ENCODE data around the gene CCBE1. TPM values are rescaled to one million over a fixed set of nuclear protein-coding genes. Genes with fewer than 3 reads are reported as not detected.

The CCBE1 gene
- total RNA-seq, 2 donors from 2014 or later: not detected

GRCh38 chr18:59627414-59627813 is 69.8 kb downstream of the CCBE1 start:
- Mint-ChIP-seq H3K27me3 (peaks cover 0 to 9% of the 10 kb centered on the region in 2 donors), H3K27ac (no peak overlapping the region), H3K4me3 (no peak overlapping the region), H3K36me3 (no peaks in the 10 kb centered on the region), H3K4me1 (ENCODE audit: low read depth in 2 of 2) (no peaks in the 10 kb centered on the region), H3K9me3 (peaks cover 3% of the 10 kb centered on the region)
- DNase-seq (ENCODE audit: low spot score): no peak
- no peak for ATAC-seq

GRCh38 chr18:59624369-59624765 is 72.9 kb downstream of the CCBE1 start:
- no peak for DNase-seq (ENCODE audit: low spot score)
- Mint-ChIP-seq H3K27ac (no peak overlapping the region), H3K9me3 (no peaks in the 10 kb centered on the region), H3K36me3 (no peaks in the 10 kb centered on the region), H3K4me3 (no peak overlapping the region), H3K4me1 (ENCODE audit: low read depth in 2 of 2) (no peaks in the 10 kb centered on the region), H3K27me3 (peaks cover 0 to 18% of the 10 kb centered on the region in 2 donors)
- no peak for ATAC-seq

- H3K4me1 Mint-ChIP-seq (ENCODE audit: low read depth in 2 of 2): no peaks in the 10 kb centered on the region
- H3K27me3 Mint-ChIP-seq: peaks cover 0 to 12% of the 10 kb centered on the region in 2 donors
- H3K9me3 Mint-ChIP-seq: no peaks in the 10 kb centered on the region
- no peak for DNase-seq (ENCODE audit: low spot score)
- no peaks in the 10 kb centered on the region for H3K36me3 Mint-ChIP-seq
- ATAC-seq: no peak
- no peak overlapping the region for H3K27ac Mint-ChIP-seq
- H3K4me3 Mint-ChIP-seq: no peak overlapping the region
These were observed 73.5 kb downstream of the CCBE1 start for GRCh38 chr18:59623456-59624368.

GRCh38 chr18:59621027-59621426 is 76.2 kb downstream of the CCBE1 start:
- no peak overlapping the region for H3K4me3 Mint-ChIP-seq
- H3K9me3 Mint-ChIP-seq: no peaks in the 10 kb centered on the region
- peaks cover 0 to 12% of the 10 kb centered on the region in 2 donors for H3K27me3 Mint-ChIP-seq
- DNase-seq (ENCODE audit: low spot score): no peak
- H3K36me3 Mint-ChIP-seq: no peaks in the 10 kb centered on the region
- H3K4me1 Mint-ChIP-seq (ENCODE audit: low read depth in 2 of 2): no peaks in the 10 kb centered on the region
- no peak overlapping the region for H3K27ac Mint-ChIP-seq
- no peak for ATAC-seq

- ATAC-seq (no peak), DNase-seq (ENCODE audit: low spot score) (no peak)
- H3K27me3 Mint-ChIP-seq: peaks cover 0 to 12% of the 10 kb centered on the region in 2 donors
- no peak overlapping the region for H3K4me3 Mint-ChIP-seq
- no peaks in the 10 kb centered on the region for H3K4me1 Mint-ChIP-seq (ENCODE audit: low read depth in 2 of 2)
- H3K36me3 Mint-ChIP-seq: no peaks in the 10 kb centered on the region
- no peaks in the 10 kb centered on the region for H3K9me3 Mint-ChIP-seq
- no peak overlapping the region for H3K27ac Mint-ChIP-seq
These were observed 76.8 kb downstream of the CCBE1 start for GRCh38 chr18:59620381-59620780.

GRCh38 chr18:59619816-59620215 is 77.4 kb downstream of the CCBE1 start:
- Mint-ChIP-seq H3K36me3 (no peaks in the 10 kb centered on the region), H3K27ac (no peak overlapping the region), H3K4me3 (no peak overlapping the region), H3K9me3 (peaks cover 5% of the 10 kb centered on the region), H3K27me3 (peaks cover 0 to 12% of the 10 kb centered on the region in 2 donors), H3K4me1 (ENCODE audit: low read depth in 2 of 2) (no peaks in the 10 kb centered on the region)
- DNase-seq (ENCODE audit: low spot score) (no peak), ATAC-seq (no peak)

- no peak overlapping the region for H3K27ac Mint-ChIP-seq
- no peak for ATAC-seq
- H3K9me3 Mint-ChIP-seq: peaks cover 5% of the 10 kb centered on the region
- H3K36me3 Mint-ChIP-seq: no peaks in the 10 kb centered on the region
- H3K4me3 Mint-ChIP-seq: no peak overlapping the region
- peaks cover 0 to 12% of the 10 kb centered on the region in 2 donors for H3K27me3 Mint-ChIP-seq
- no peak for DNase-seq (ENCODE audit: low spot score)
- no peaks in the 10 kb centered on the region for H3K4me1 Mint-ChIP-seq (ENCODE audit: low read depth in 2 of 2)
These were observed 79.7 kb downstream of the CCBE1 start for GRCh38 chr18:59617468-59617932.

- Mint-ChIP-seq H3K27me3 (peaks cover 0 to 7% of the 10 kb centered on the region in 2 donors), H3K4me1 (ENCODE audit: low read depth in 2 of 2) (no peaks in the 10 kb centered on the region), H3K27ac (no peak overlapping the region), H3K9me3 (peaks cover 5% of the 10 kb centered on the region), H3K4me3 (no peak overlapping the region), H3K36me3 (no peaks in the 10 kb centered on the region)
- ATAC-seq (no peak), DNase-seq (ENCODE audit: low spot score) (no peak)
These were observed 80.7 kb downstream of the CCBE1 start for GRCh38 chr18:59616501-59616900.

GRCh38 chr18:59613903-59614302 is 83.3 kb downstream of the CCBE1 start:
- Mint-ChIP-seq H3K27me3 (peaks cover 0 to 5% of the 10 kb centered on the region in 2 donors), H3K36me3 (no peaks in the 10 kb centered on the region), H3K4me1 (ENCODE audit: low read depth in 2 of 2) (no peaks in the 10 kb centered on the region), H3K27ac (no peak overlapping the region), H3K9me3 (peaks cover 11% of the 10 kb centered on the region), H3K4me3 (no peak overlapping the region)
- DNase-seq (ENCODE audit: low spot score): no peak
- no peak for ATAC-seq

GRCh38 chr18:59612381-59612780 is 84.8 kb downstream of the CCBE1 start:
- H3K27me3 Mint-ChIP-seq: peaks cover 0 to 7% of the 10 kb centered on the region in 2 donors
- no peaks in the 10 kb centered on the region for H3K4me1 Mint-ChIP-seq (ENCODE audit: low read depth in 2 of 2)
- peaks cover 11% of the 10 kb centered on the region for H3K9me3 Mint-ChIP-seq
- H3K27ac Mint-ChIP-seq: no peak overlapping the region
- DNase-seq (ENCODE audit: low spot score) (no peak), ATAC-seq (no peak)
- no peak overlapping the region for H3K4me3 Mint-ChIP-seq
- no peaks in the 10 kb centered on the region for H3K36me3 Mint-ChIP-seq

- no peaks in the 10 kb centered on the region for H3K36me3 Mint-ChIP-seq
- no peak overlapping the region for H3K27ac Mint-ChIP-seq
- H3K4me3 Mint-ChIP-seq: no peak overlapping the region
- DNase-seq (ENCODE audit: low spot score) (no peak), ATAC-seq (no peak)
- H3K4me1 Mint-ChIP-seq (ENCODE audit: low read depth in 2 of 2): no peaks in the 10 kb centered on the region
- H3K9me3 Mint-ChIP-seq: peaks cover 11% of the 10 kb centered on the region
- H3K27me3 Mint-ChIP-seq: peaks cover 0 to 7% of the 10 kb centered on the region in 2 donors
These were observed 86.6 kb downstream of the CCBE1 start for GRCh38 chr18:59610546-59611140.

- H3K4me1 Mint-ChIP-seq (ENCODE audit: low read depth in 2 of 2): no peaks in the 10 kb centered on the region
- ATAC-seq: no peak
- no peak for DNase-seq (ENCODE audit: low spot score)
- H3K9me3 Mint-ChIP-seq: peaks cover 6% of the 10 kb centered on the region
- no peaks in the 10 kb centered on the region for H3K36me3 Mint-ChIP-seq
- peaks cover 0 to 7% of the 10 kb centered on the region in 2 donors for H3K27me3 Mint-ChIP-seq
- H3K27ac Mint-ChIP-seq: no peak overlapping the region
- H3K4me3 Mint-ChIP-seq: no peak overlapping the region
These were observed 87.6 kb downstream of the CCBE1 start for GRCh38 chr18:59609654-59610053.

GRCh38 chr18:59607471-59607870 is 89.8 kb downstream of the CCBE1 start:
- Mint-ChIP-seq H3K27ac (no peak overlapping the region), H3K36me3 (no peaks in the 10 kb centered on the region), H3K9me3 (peaks cover 6% of the 10 kb centered on the region), H3K4me3 (no peak overlapping the region), H3K4me1 (ENCODE audit: low read depth in 2 of 2) (no peaks in the 10 kb centered on the region), H3K27me3 (peaks cover 0 to 7% of the 10 kb centered on the region in 2 donors)
- DNase-seq (ENCODE audit: low spot score) (no peak), ATAC-seq (no peak)

- H3K4me1 Mint-ChIP-seq (ENCODE audit: low read depth in 2 of 2): no peaks in the 10 kb centered on the region
- ATAC-seq (no peak), DNase-seq (ENCODE audit: low spot score) (no peak)
- H3K27me3 Mint-ChIP-seq: peaks cover 0 to 7% of the 10 kb centered on the region in 2 donors
- peaks cover 6% of the 10 kb centered on the region for H3K9me3 Mint-ChIP-seq
- no peak overlapping the region for H3K4me3 Mint-ChIP-seq
- H3K36me3 Mint-ChIP-seq: no peaks in the 10 kb centered on the region
- H3K27ac Mint-ChIP-seq: no peak overlapping the region
These were observed 90.2 kb downstream of the CCBE1 start for GRCh38 chr18:59607078-59607379.
